H9 (cell line): ENCODE measurements around the gene ULK1. TPM values are rescaled to one million over a fixed set of nuclear protein-coding genes. Genes with fewer than 3 reads are reported as not detected.

Source experiments
- DNase-seq: peaks from one replicate; pipeline ENCODE4 v3.0.0-alpha.2; 2017
- H2AFZ ChIP-seq: one replicate; pipeline ENCODE4 v1.6.1; 2013; ENCODE audit warnings: mild to moderate bottlenecking, low read length, control low read depth, moderate library complexity
- H2AK5ac ChIP-seq: 2 replicates; pipeline ENCODE4 v1.6.1; 2013; ENCODE audit warnings: low read length, control low read depth, mixed read lengths; ENCODE audit not compliant: insufficient read length
- H2BK120ac ChIP-seq: one replicate; pipeline ENCODE4 v1.6.1; 2013; ENCODE audit warnings: low read depth, mild to moderate bottlenecking, low read length, control low read depth, inconsistent platforms; ENCODE audit not compliant: poor library complexity, severe bottlenecking
- H2BK12ac ChIP-seq: 2 replicates; pipeline ENCODE4 v1.6.1; 2013; ENCODE audit warnings: low read length, control low read depth, mixed read lengths, low read depth; ENCODE audit not compliant: insufficient read length
- H2BK15ac ChIP-seq: 2 replicates; pipeline ENCODE4 v1.6.1; 2013; ENCODE audit warnings: low read depth, low read length, control low read depth
- H2BK20ac ChIP-seq: one replicate; pipeline ENCODE4 v1.6.1; 2013; ENCODE audit warnings: low read depth, mild to moderate bottlenecking, low read length, control low read depth, inconsistent platforms; ENCODE audit not compliant: poor library complexity, severe bottlenecking
- H2BK5ac ChIP-seq: 2 replicates; pipeline ENCODE4 v1.6.1; 2013; ENCODE audit warnings: low read length, control low read depth, mixed read lengths; ENCODE audit not compliant: insufficient read length
- H3K14ac ChIP-seq: 2 replicates; pipeline ENCODE4 v1.6.1; 2013; ENCODE audit warnings: low read length, control low read depth; ENCODE audit not compliant: insufficient read depth
- H3K18ac ChIP-seq: 2 replicates; pipeline ENCODE4 v1.6.1; 2013; ENCODE audit warnings: low read depth, mild to moderate bottlenecking, mixed read lengths, low read length, control low read depth; ENCODE audit not compliant: insufficient read length
- H3K23ac ChIP-seq: 2 replicates; pipeline ENCODE4 v1.6.1; 2013; ENCODE audit warnings: low read length, control low read depth, mixed read lengths, low read depth; ENCODE audit not compliant: insufficient read length
- H3K23me2 ChIP-seq: 2 replicates; pipeline ENCODE4 v1.6.1; 2013; ENCODE audit warnings: low read depth, mild to moderate bottlenecking, mixed read lengths, low read length, control low read depth; ENCODE audit not compliant: insufficient read length, poor library complexity, severe bottlenecking
- H3K27ac ChIP-seq: 2 replicates; pipeline ENCODE4 v1.5.1; 2013; ENCODE audit warnings: low read length, control low read depth, mixed read lengths, low read depth; ENCODE audit not compliant: insufficient read length
- H3K27me3 ChIP-seq: 2 replicates; pipeline ENCODE4 v1.6.1; 2013; ENCODE audit warnings: low read length, control low read depth, inconsistent platforms; ENCODE audit not compliant: insufficient read depth
- H3K4ac ChIP-seq: 2 replicates; pipeline ENCODE4 v1.6.1; 2013; ENCODE audit warnings: low read depth, mild to moderate bottlenecking, control low read depth, inconsistent platforms, low read length, moderate library complexity
- H3K4me1 ChIP-seq: 2 replicates; pipeline ENCODE4 v1.6.1; 2013; ENCODE audit warnings: low read length, control low read depth, inconsistent platforms; ENCODE audit not compliant: insufficient read depth
- H3K4me2 ChIP-seq: 2 replicates; pipeline ENCODE4 v1.6.1; 2013; ENCODE audit warnings: low read length, control low read depth, mixed read lengths; ENCODE audit not compliant: insufficient read length, insufficient read depth
- H3K56ac ChIP-seq: 2 replicates; pipeline ENCODE4 v1.6.1; 2013; ENCODE audit warnings: low read depth, mild to moderate bottlenecking, mixed read lengths, low read length, control low read depth; ENCODE audit not compliant: insufficient read length
- H3K79me1 ChIP-seq: 2 replicates; pipeline ENCODE4 v1.6.1; 2013; ENCODE audit warnings: low read depth, mild to moderate bottlenecking, moderate library complexity, low read length, control low read depth, inconsistent platforms; ENCODE audit not compliant: insufficient read depth, poor library complexity, severe bottlenecking
- H3K79me2 ChIP-seq: 2 replicates; pipeline ENCODE4 v1.6.1; 2013; ENCODE audit warnings: low read length, control low read depth, inconsistent platforms; ENCODE audit not compliant: insufficient read depth
- H3K9ac ChIP-seq: 2 replicates; pipeline ENCODE4 v1.6.1; 2013; ENCODE audit warnings: low read length, control low read depth, mixed read lengths; ENCODE audit not compliant: insufficient read length; ENCODE audit errors: extremely low read depth
- H3K9me3 ChIP-seq: one replicate; pipeline ENCODE4 v1.6.1; 2013; ENCODE audit warnings: low read depth, low read length, inconsistent platforms; ENCODE audit not compliant: control insufficient read depth
- H3T11ph ChIP-seq: one replicate; pipeline ENCODE4 v1.6.1; 2013; ENCODE audit warnings: mild to moderate bottlenecking, low read length, control low read depth, inconsistent platforms
- H4K20me1 ChIP-seq: one replicate; pipeline ENCODE4 v1.6.1; 2013; ENCODE audit not compliant: control insufficient read depth, insufficient read length, insufficient read depth
- H4K5ac ChIP-seq: 2 replicates; pipeline ENCODE4 v1.6.1; 2013; ENCODE audit warnings: low read depth, mild to moderate bottlenecking, mixed read lengths, low read length, control low read depth; ENCODE audit not compliant: insufficient read length
- H4K8ac ChIP-seq: replicated peaks from 2 replicates; pipeline ENCODE4 v1.6.1; 2013; ENCODE audit warnings: low read length, control low read depth, mixed read lengths, low read depth; ENCODE audit not compliant: insufficient read length
- H4K91ac ChIP-seq: 2 replicates; pipeline ENCODE4 v1.6.1; 2013; ENCODE audit warnings: low read depth, mild to moderate bottlenecking, moderate library complexity, mixed read lengths, low read length, control low read depth; ENCODE audit not compliant: insufficient read length
- H3K27ac Mint-ChIP-seq, 3 experiments: 2 replicates in 2 of 3; 3 replicates in 1 of 3; pipeline ENCODE4 v1.8.0; 2020 to 2021; ENCODE audit warnings: mixed read lengths in 3 of 3, mild to moderate bottlenecking in 1 of 3, moderate library complexity in 1 of 3
- H3K27me3 Mint-ChIP-seq: 2 replicates; pipeline ENCODE4 v1.8.0; 2021; ENCODE audit warnings: low read depth, mild to moderate bottlenecking, moderate library complexity, mixed read lengths
- H3K36me3 Mint-ChIP-seq, 3 experiments: 2 replicates in 2 of 3; 3 replicates in 1 of 3; pipeline ENCODE4 v1.8.0; 2020 to 2021; ENCODE audit warnings: low read depth in 3 of 3, mixed read lengths in 3 of 3; ENCODE audit not compliant: insufficient read depth in 1 of 3
- H3K4me1 Mint-ChIP-seq, 2 experiments: 2 replicates each; pipeline ENCODE4 v1.8.0; 2020; ENCODE audit warnings: mixed read lengths in 2 of 2
- H3K4me3 Mint-ChIP-seq, 2 experiments: 2 replicates in 1 of 2; 3 replicates in 1 of 2; pipeline ENCODE4 v1.8.0; 2020 to 2021; ENCODE audit warnings: mild to moderate bottlenecking in 2 of 2, mixed read lengths in 2 of 2, moderate library complexity in 1 of 2
- H3K9me3 Mint-ChIP-seq, 2 experiments: 2 replicates in 1 of 2; 3 replicates in 1 of 2; pipeline ENCODE4 v1.8.0; 2020; ENCODE audit warnings: mild to moderate bottlenecking in 2 of 2, mixed read lengths in 2 of 2, moderate library complexity in 1 of 2
- WGBS: extraction: QIAGEN DNeasy Blood & Tissue Kit; methylation state at CpG from one replicate; pipeline ENCODE4 v1.1.7; 2013; ENCODE audit warnings: missing lambda C conversion rate, low lambda C conversion rate, mixed read lengths; ENCODE audit not compliant: insufficient read length; ENCODE audit errors: extremely low coverage; 5-methylcytosine and 5-hydroxymethylcytosine counted together
- total RNA-seq: library from RNA; stranded (reverse); gene quantifications from 2 replicates; pipeline ENCODE4 v1.2.1, GENCODE V29; 2021
- TF ChIP-seq, protein P1 (sequence below): fragments of 200-600 bp; sonication (generic); conservative IDR thresholded peaks from 3 replicates; pipeline ENCODE4 v1.8.0; 2021; ENCODE audit warnings: antibody characterized with exemption, mild to moderate bottlenecking

Gene ULK1
- total RNA-seq, 1 experiment from 2014 or later = 57.2 TPM

GRCh38 chr12:131928080-131928710, 33.8 kb downstream of the ULK1 start:
- Histone ChIP-seq H2BK12ac (no peak overlapping the region), H3T11ph (no peak overlapping the region), H3K18ac (no peak overlapping the region), H3K27me3 (no peaks in the 10 kb centered on the region), H3K79me1 (peaks cover 4% of the 10 kb centered on the region), H2AFZ (no peak overlapping the region), H3K79me2 (peaks cover 7% of the 10 kb centered on the region; the same call in 1 of the 2 replicates), H2AK5ac (no peak overlapping the region), H2BK120ac (peak overlapping the region; percentile 36), H3K4ac (no peak overlapping the region), H4K20me1 (no peaks in the 10 kb centered on the region), H2BK5ac (no peak overlapping the region), H3K56ac (no peak overlapping the region), H3K14ac (no peak overlapping the region), H2BK15ac (no peak overlapping the region), H3K9me3 (no peaks in the 10 kb centered on the region), H3K4me2 (peak overlapping the region; percentile 59), H4K5ac (no peak overlapping the region), H3K23me2 (peaks cover 13% of the 10 kb centered on the region), H3K9ac (no peak overlapping the region), H2BK20ac (no peak overlapping the region), H4K8ac (no peak overlapping the region), H3K27ac (no peak overlapping the region), H4K91ac (no peak overlapping the region), H3K23ac (no peak overlapping the region), H3K4me1 (no peaks in the 10 kb centered on the region)
- Mint-ChIP-seq H3K36me3 (peaks cover 22 to 35% (median 26%) of the 10 kb centered on the region in 3 experiments), H3K4me1 (peaks cover 3 to 9% of the 10 kb centered on the region in 2 experiments), H3K9me3 (peaks cover 4 to 11% of the 10 kb centered on the region in 2 experiments; a peak in 3 of 5 replicates), H3K4me3 (peak overlapping the region; percentile 74 to 87), H3K27ac (no peak overlapping the region; a peak in 2 of 7 replicates), H3K27me3 (peaks cover 3% of the 10 kb centered on the region)
- peak; percentile 58 for DNase-seq
- TF ChIP-seq, protein P1, sequence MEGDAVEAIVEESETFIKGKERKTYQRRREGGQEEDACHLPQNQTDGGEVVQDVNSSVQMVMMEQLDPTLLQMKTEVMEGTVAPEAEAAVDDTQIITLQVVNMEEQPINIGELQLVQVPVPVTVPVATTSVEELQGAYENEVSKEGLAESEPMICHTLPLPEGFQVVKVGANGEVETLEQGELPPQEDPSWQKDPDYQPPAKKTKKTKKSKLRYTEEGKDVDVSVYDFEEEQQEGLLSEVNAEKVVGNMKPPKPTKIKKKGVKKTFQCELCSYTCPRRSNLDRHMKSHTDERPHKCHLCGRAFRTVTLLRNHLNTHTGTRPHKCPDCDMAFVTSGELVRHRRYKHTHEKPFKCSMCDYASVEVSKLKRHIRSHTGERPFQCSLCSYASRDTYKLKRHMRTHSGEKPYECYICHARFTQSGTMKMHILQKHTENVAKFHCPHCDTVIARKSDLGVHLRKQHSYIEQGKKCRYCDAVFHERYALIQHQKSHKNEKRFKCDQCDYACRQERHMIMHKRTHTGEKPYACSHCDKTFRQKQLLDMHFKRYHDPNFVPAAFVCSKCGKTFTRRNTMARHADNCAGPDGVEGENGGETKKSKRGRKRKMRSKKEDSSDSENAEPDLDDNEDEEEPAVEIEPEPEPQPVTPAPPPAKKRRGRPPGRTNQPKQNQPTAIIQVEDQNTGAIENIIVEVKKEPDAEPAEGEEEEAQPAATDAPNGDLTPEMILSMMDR = no peak
- no CpG with 5 or more reads among the region's 33 CpGs for WGBS
